Immature natural killer cell (primary cell): ENCODE results near the gene ANO10. TPM values are rescaled to one million over a fixed set of nuclear protein-coding genes. Genes with fewer than 3 reads are reported as not detected.
A peak's percentile ranks its signal among the peaks of the same experiment; 100 is the strongest.

Source experiments
- DNase-seq, 3 donors: peaks; one replicate each; pipeline ENCODE4 v3.0.0; 2022; ENCODE audit warnings: mixed read lengths in 1 of 3
- H3K27ac Mint-ChIP-seq, 6 donors: one replicate each; pipeline ENCODE4 v1.8.0; 2020; ENCODE audit warnings: mixed read lengths in 6 of 6, mild to moderate bottlenecking in 5 of 6, inconsistent platforms in 4 of 6, moderate library complexity in 3 of 6
- H3K27me3 Mint-ChIP-seq, 3 donors: one replicate each; pipeline ENCODE4 v1.8.0; 2020 to 2021; ENCODE audit warnings: low read depth in 3 of 3, mild to moderate bottlenecking in 3 of 3, mixed read lengths in 3 of 3, moderate library complexity in 3 of 3, inconsistent platforms in 1 of 3
- H3K36me3 Mint-ChIP-seq, 3 donors: one replicate each; pipeline ENCODE4 v1.8.0; 2020; ENCODE audit warnings: mixed read lengths in 3 of 3, inconsistent platforms in 2 of 3, mild to moderate bottlenecking in 2 of 3
- H3K4me1 Mint-ChIP-seq, 2 donors: one replicate each; pipeline ENCODE4 v1.8.0; 2020; ENCODE audit warnings: inconsistent platforms in 2 of 2, mild to moderate bottlenecking in 2 of 2, mixed read lengths in 2 of 2, moderate library complexity in 1 of 2
- H3K4me3 Mint-ChIP-seq, 5 donors: one replicate each; pipeline ENCODE4 v1.8.0; 2020; ENCODE audit warnings: mild to moderate bottlenecking in 5 of 5, mixed read lengths in 5 of 5, inconsistent platforms in 3 of 5, moderate library complexity in 3 of 5
- H3K9me3 Mint-ChIP-seq, 6 donors: one replicate each; pipeline ENCODE4 v1.8.0; 2020; ENCODE audit warnings: mild to moderate bottlenecking in 6 of 6, mixed read lengths in 6 of 6, inconsistent platforms in 4 of 6, moderate library complexity in 3 of 6
- polyA plus RNA-seq, 3 donors: library from polyadenylated mRNA; unstranded; fragments of 300-500 nt; fragmentation: Illumina TruSeq; gene quantifications; one replicate each; pipeline ENCODE4 v1.2.3, GENCODE V29; 2021

Gene ANO10
- polyA plus RNA-seq, 3 donors from 2014 or later, result 8.7 to 9.9 (median 8.8) TPM

- no peak overlapping the region for H3K4me3 Mint-ChIP-seq
- peaks cover 0 to 3% (median 2%) of the 10 kb centered on the region in 3 donors for H3K27me3 Mint-ChIP-seq
- peak overlapping the region in 2 of 6 donors; percentile 10 to 45 for H3K27ac Mint-ChIP-seq
- H3K36me3 Mint-ChIP-seq, result peaks cover 0 to 16% (median 7%) of the 10 kb centered on the region in 3 donors
- no peaks in the 10 kb centered on the region for H3K4me1 Mint-ChIP-seq
- H3K9me3 Mint-ChIP-seq, result peaks cover 0 to 8% (median 0%) of the 10 kb centered on the region in 6 donors
- DNase-seq, result no peak
These were observed 198.2 kb downstream of the ANO10 start for GRCh38 chr3:43423639-43424038.

GRCh38 chr3:43423142-43423541, 198.7 kb downstream of the ANO10 start:
- H3K4me1 Mint-ChIP-seq, result no peaks in the 10 kb centered on the region
- peaks cover 0 to 16% (median 7%) of the 10 kb centered on the region in 3 donors for H3K36me3 Mint-ChIP-seq
- DNase-seq, result no peak
- H3K4me3 Mint-ChIP-seq, result no peak overlapping the region
- peaks cover 0 to 3% (median 2%) of the 10 kb centered on the region in 3 donors for H3K27me3 Mint-ChIP-seq
- peaks cover 0 to 8% (median 0%) of the 10 kb centered on the region in 6 donors for H3K9me3 Mint-ChIP-seq
- H3K27ac Mint-ChIP-seq, result peak overlapping the region in 1 of 6 donors; percentile 7

GRCh38 chr3:43418601-43419272, 203.1 kb downstream of the ANO10 start:
- peak overlapping the region in 2 of 6 donors; percentile 1 to 34 for H3K27ac Mint-ChIP-seq
- H3K36me3 Mint-ChIP-seq, result peaks cover 3 to 14% (median 13%) of the 10 kb centered on the region in 3 donors
- no peaks in the 10 kb centered on the region for H3K9me3 Mint-ChIP-seq

GRCh38 chr3:43417133-43417532, 204.7 kb downstream of the ANO10 start:
- Mint-ChIP-seq H3K4me1 (peaks cover 6 to 8% of the 10 kb centered on the region in 2 donors), H3K9me3 (no peaks in the 10 kb centered on the region), H3K27me3 (peaks cover 0 to 1% (median 0%) of the 10 kb centered on the region in 3 donors), H3K36me3 (peaks cover 3 to 12% (median 8%) of the 10 kb centered on the region in 3 donors), H3K27ac (no peak overlapping the region), H3K4me3 (no peak overlapping the region)
- DNase-seq, result no peak

More at GRCh38 chr3:43418601-43419272, 203.1 kb downstream of the ANO10 start:
- no peak overlapping the region for H3K4me3 Mint-ChIP-seq
- DNase-seq, result no peak
- no peaks in the 10 kb centered on the region for H3K4me1 Mint-ChIP-seq
- peaks cover 0 to 4% (median 0%) of the 10 kb centered on the region in 3 donors for H3K27me3 Mint-ChIP-seq

- Mint-ChIP-seq H3K4me3 (no peak overlapping the region), H3K27ac (no peak overlapping the region), H3K9me3 (no peaks in the 10 kb centered on the region), H3K36me3 (peaks cover 3 to 12% (median 8%) of the 10 kb centered on the region in 3 donors), H3K27me3 (peaks cover 0 to 1% (median 0%) of the 10 kb centered on the region in 3 donors), H3K4me1 (peaks cover 6 to 8% of the 10 kb centered on the region in 2 donors)
- DNase-seq, result no peak
These were observed 206.7 kb downstream of the ANO10 start for GRCh38 chr3:43415088-43415487.

GRCh38 chr3:43413676-43414368, 208.0 kb downstream of the ANO10 start:
- no peaks in the 10 kb centered on the region for H3K9me3 Mint-ChIP-seq
- no peak overlapping the region for H3K4me3 Mint-ChIP-seq
- no peak for DNase-seq
- peaks cover 0 to 1% (median 0%) of the 10 kb centered on the region in 3 donors for H3K27me3 Mint-ChIP-seq
- peaks cover 3 to 8% (median 8%) of the 10 kb centered on the region in 3 donors for H3K36me3 Mint-ChIP-seq
- H3K4me1 Mint-ChIP-seq, result peaks cover 6 to 8% of the 10 kb centered on the region in 2 donors
- peak overlapping the region in 4 of 6 donors; percentile 19 to 68 (median 61) for H3K27ac Mint-ChIP-seq

- Mint-ChIP-seq H3K9me3 (no peaks in the 10 kb centered on the region), H3K4me3 (no peak overlapping the region), H3K36me3 (peaks cover 0 to 8% (median 4%) of the 10 kb centered on the region in 3 donors), H3K27ac (no peak overlapping the region), H3K4me1 (peaks cover 10 to 11% of the 10 kb centered on the region in 2 donors), H3K27me3 (peaks cover 0 to 1% (median 0%) of the 10 kb centered on the region in 3 donors)
- no peak for DNase-seq
These were observed 210.4 kb downstream of the ANO10 start for GRCh38 chr3:43411429-43411828.

GRCh38 chr3:43410592-43410991, 211.2 kb downstream of the ANO10 start:
- Mint-ChIP-seq H3K4me1 (peaks cover 19 to 20% of the 10 kb centered on the region in 2 donors), H3K27me3 (peaks cover 0 to 1% (median 0%) of the 10 kb centered on the region in 3 donors), H3K9me3 (no peaks in the 10 kb centered on the region), H3K36me3 (peaks cover 0 to 4% (median 0%) of the 10 kb centered on the region in 3 donors), H3K4me3 (no peak overlapping the region), H3K27ac (no peak overlapping the region)
- DNase-seq, result no peak

GRCh38 chr3:43409506-43409905, 212.3 kb downstream of the ANO10 start:
- DNase-seq, result no peak
- Mint-ChIP-seq H3K9me3 (no peaks in the 10 kb centered on the region), H3K4me3 (no peak overlapping the region), H3K4me1 (peaks cover 26 to 29% of the 10 kb centered on the region in 2 donors), H3K27me3 (peaks cover 0 to 1% (median 0%) of the 10 kb centered on the region in 3 donors), H3K27ac (no peak overlapping the region), H3K36me3 (peaks cover 0 to 4% (median 0%) of the 10 kb centered on the region in 3 donors)

GRCh38 chr3:43406643-43407023, 215.2 kb downstream of the ANO10 start:
- Mint-ChIP-seq H3K4me3 (no peak overlapping the region), H3K27me3 (peaks cover 0 to 2% (median 0%) of the 10 kb centered on the region in 3 donors), H3K27ac (peak overlapping the region in 3 of 6 donors; percentile 80 to 85 (median 85)), H3K9me3 (no peaks in the 10 kb centered on the region), H3K36me3 (peaks cover 0 to 4% (median 0%) of the 10 kb centered on the region in 3 donors), H3K4me1 (peaks cover 22 to 24% of the 10 kb centered on the region in 2 donors)
- no peak for DNase-seq

- H3K4me1 Mint-ChIP-seq, result peaks cover 22 to 24% of the 10 kb centered on the region in 2 donors
- no peaks in the 10 kb centered on the region for H3K9me3 Mint-ChIP-seq
- H3K36me3 Mint-ChIP-seq, result peaks cover 0 to 4% (median 0%) of the 10 kb centered on the region in 3 donors
- H3K4me3 Mint-ChIP-seq, result peak overlapping the region; percentile 21 to 65 (median 38)
- peak; percentile 9 to 17 (median 14) for DNase-seq
- peaks cover 0 to 2% (median 0%) of the 10 kb centered on the region in 3 donors for H3K27me3 Mint-ChIP-seq
- peak overlapping the region; percentile 34 to 85 (median 78) for H3K27ac Mint-ChIP-seq
These were observed 215.7 kb downstream of the ANO10 start for GRCh38 chr3:43405888-43406642.

GRCh38 chr3:43400781-43401730, 220.8 kb downstream of the ANO10 start:
- Mint-ChIP-seq H3K27me3 (peaks cover 3 to 4% (median 4%) of the 10 kb centered on the region in 3 donors), H3K27ac (peak overlapping the region in 1 of 6 donors; percentile 45), H3K4me3 (no peak overlapping the region), H3K9me3 (no peaks in the 10 kb centered on the region), H3K4me1 (peaks cover 15 to 16% of the 10 kb centered on the region in 2 donors), H3K36me3 (peaks cover 0 to 9% (median 0%) of the 10 kb centered on the region in 3 donors)
- DNase-seq, result no peak
